ENCODE measurements around the gene GPC1. TPM values are rescaled to one million over a fixed set of nuclear protein-coding genes. Genes with fewer than 3 reads are reported as not detected.

GPC1 gene
- total and polyA plus RNA-seq, 2 experiments from 2014 or later, result 9.0 to 46.2 TPM

DNA sequence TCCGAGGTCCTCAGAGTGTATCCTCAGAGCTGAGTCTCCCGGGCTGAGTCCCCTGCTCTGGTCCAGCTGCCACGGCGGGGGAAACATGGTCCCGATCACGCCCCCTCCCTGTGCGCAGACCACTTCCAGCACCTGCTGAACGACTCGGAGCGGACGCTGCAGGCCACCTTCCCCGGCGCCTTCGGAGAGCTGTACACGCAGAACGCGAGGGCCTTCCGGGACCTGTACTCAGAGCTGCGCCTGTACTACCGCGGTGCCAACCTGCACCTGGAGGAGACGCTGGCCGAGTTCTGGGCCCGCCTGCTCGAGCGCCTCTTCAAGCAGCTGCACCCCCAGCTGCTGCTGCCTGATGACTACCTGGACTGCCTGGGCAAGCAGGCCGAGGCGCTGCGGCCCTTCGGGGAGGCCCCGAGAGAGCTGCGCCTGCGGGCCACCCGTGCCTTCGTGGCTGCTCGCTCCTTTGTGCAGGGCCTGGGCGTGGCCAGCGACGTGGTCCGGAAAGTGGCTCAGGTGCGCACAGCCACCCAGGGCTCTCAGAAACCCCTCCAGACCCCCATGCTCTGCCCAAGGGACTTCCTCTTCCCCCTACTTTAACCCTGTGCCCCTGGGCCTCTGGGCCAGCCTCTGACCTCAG is 26.7 kb downstream of the GPC1 start (continued):
- TF ChIP-seq, protein P1, sequence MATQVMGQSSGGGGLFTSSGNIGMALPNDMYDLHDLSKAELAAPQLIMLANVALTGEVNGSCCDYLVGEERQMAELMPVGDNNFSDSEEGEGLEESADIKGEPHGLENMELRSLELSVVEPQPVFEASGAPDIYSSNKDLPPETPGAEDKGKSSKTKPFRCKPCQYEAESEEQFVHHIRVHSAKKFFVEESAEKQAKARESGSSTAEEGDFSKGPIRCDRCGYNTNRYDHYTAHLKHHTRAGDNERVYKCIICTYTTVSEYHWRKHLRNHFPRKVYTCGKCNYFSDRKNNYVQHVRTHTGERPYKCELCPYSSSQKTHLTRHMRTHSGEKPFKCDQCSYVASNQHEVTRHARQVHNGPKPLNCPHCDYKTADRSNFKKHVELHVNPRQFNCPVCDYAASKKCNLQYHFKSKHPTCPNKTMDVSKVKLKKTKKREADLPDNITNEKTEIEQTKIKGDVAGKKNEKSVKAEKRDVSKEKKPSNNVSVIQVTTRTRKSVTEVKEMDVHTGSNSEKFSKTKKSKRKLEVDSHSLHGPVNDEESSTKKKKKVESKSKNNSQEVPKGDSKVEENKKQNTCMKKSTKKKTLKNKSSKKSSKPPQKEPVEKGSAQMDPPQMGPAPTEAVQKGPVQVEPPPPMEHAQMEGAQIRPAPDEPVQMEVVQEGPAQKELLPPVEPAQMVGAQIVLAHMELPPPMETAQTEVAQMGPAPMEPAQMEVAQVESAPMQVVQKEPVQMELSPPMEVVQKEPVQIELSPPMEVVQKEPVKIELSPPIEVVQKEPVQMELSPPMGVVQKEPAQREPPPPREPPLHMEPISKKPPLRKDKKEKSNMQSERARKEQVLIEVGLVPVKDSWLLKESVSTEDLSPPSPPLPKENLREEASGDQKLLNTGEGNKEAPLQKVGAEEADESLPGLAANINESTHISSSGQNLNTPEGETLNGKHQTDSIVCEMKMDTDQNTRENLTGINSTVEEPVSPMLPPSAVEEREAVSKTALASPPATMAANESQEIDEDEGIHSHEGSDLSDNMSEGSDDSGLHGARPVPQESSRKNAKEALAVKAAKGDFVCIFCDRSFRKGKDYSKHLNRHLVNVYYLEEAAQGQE (IDR thresholded peaks at IDR 0.05; ENCODE audit: unreplicated experiment), result no peak
- TF ChIP-seq POLR2AphosphoS5 (IDR thresholded peaks at IDR 0.05; ENCODE audit: low read depth), result no peak
- no peak for TF ChIP-seq CREB1 (CRISPR knock-in tag; IDR thresholded peaks at IDR 0.05; ENCODE audit: low read depth)
- TF ChIP-seq ZNF331 (CRISPR knock-in tag; IDR thresholded peaks at IDR 0.05; ENCODE audit: low read depth), result no peak
- TF ChIP-seq NANOG (IDR thresholded peaks at IDR 0.05; ENCODE audit: borderline replicate concordance), result no peak
- no peak for TF ChIP-seq EZH2 (IDR thresholded peaks at IDR 0.05; ENCODE audit: low read depth, unreplicated experiment)
- no peak for TF ChIP-seq STAT1 (IDR thresholded peaks at IDR 0.05; ENCODE audit: unreplicated experiment)
- no peak for TF ChIP-seq JUNB (IDR thresholded peaks at IDR 0.05; ENCODE audit: unreplicated experiment)

DNA sequence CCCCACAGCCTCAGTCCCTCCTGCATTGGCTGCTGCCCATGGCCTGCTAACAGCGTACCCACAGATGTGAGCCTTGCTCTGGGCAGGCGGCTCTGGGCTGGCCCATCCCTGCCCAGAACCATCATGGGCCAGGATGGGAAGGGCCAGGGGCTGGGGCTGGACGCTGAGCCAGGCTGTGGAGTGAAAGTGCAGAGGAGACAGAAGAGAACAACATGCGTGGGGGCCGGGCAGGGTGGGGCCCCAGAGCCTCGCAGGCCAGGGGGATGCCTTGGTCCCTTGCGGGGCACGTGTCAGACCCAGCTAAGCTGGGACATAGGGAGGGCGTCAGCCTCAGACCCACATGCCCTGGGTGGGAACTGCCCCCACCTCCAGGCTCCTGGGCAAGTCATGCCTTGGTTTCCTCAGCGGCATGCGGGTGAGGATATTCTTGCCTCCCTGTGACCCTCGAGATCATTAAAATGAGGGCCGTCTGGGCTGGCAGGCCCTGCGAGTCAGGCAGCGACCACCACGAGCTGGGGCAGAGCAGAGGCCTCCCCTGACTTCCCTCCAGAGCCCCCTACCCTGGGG is 27.3 kb downstream of the GPC1 start:
- Histone ChIP-seq H3F3A (replicated peaks; ENCODE audit: low read depth) (no peaks in the 10 kb centered on the region), H3K4me1 (ENCODE audit: insufficient read depth) (peaks cover 6% of the 10 kb centered on the region; the same call in 1 of the 2 replicates), H2AFZ (no peak overlapping the region), H3K36me3 (ENCODE audit: insufficient read depth) (no peaks in the 10 kb centered on the region), H3K4me3 (no peak overlapping the region), H3K4me2 (no peak overlapping the region), H3K27ac (ENCODE audit: low read depth) (no peak overlapping the region), H3K79me2 (replicated peaks; ENCODE audit: insufficient read depth) (no peaks in the 10 kb centered on the region), H4K20me1 (replicated peaks; ENCODE audit: insufficient read depth) (no peaks in the 10 kb centered on the region; the same call in 1 of the 2 replicates), H3K27me3 (ENCODE audit: insufficient read depth) (no peaks in the 10 kb centered on the region), H3K9me2 (ENCODE audit: insufficient read depth) (no peaks in the 10 kb centered on the region)
- Mint-ChIP-seq H3K27me3 (ENCODE audit: insufficient read depth, low read depth, poor library complexity) (peaks cover 3% of the 10 kb centered on the region), H3K36me3 (ENCODE audit: low read depth) (peaks cover 3% of the 10 kb centered on the region; the same call in 1 of the 3 replicates), H3K9me3 (no peaks in the 10 kb centered on the region), H3K27ac (no peak overlapping the region), H3K4me3 (no peak overlapping the region), H3K4me1 (peaks cover 7% of the 10 kb centered on the region; the same call in 2 of the 3 replicates)
- ATAC-seq (no peak), DNase-seq (ENCODE audit: low spot score) (no peak)
- no peak for TF ChIP-seq JUNB (IDR thresholded peaks at IDR 0.05; ENCODE audit: unreplicated experiment)
- TF ChIP-seq, protein P2, sequence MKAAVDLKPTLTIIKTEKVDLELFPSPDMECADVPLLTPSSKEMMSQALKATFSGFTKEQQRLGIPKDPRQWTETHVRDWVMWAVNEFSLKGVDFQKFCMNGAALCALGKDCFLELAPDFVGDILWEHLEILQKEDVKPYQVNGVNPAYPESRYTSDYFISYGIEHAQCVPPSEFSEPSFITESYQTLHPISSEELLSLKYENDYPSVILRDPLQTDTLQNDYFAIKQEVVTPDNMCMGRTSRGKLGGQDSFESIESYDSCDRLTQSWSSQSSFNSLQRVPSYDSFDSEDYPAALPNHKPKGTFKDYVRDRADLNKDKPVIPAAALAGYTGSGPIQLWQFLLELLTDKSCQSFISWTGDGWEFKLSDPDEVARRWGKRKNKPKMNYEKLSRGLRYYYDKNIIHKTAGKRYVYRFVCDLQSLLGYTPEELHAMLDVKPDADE (IDR thresholded peaks at IDR 0.05), result no peak
- TF ChIP-seq ZNF114 (CRISPR knock-in tag; IDR thresholded peaks at IDR 0.05), result no peak
- no peak for TF ChIP-seq NANOG (IDR thresholded peaks at IDR 0.05; ENCODE audit: borderline replicate concordance)
